SK-N-SH (cell line): ENCODE results near the gene PARP1. TPM values are rescaled to one million over a fixed set of nuclear protein-coding genes. Genes with fewer than 3 reads are reported as not detected.
"Not testable (repeated sequence)": the region's sequence is repeated elsewhere in the genome, so short reads cannot be mapped to it uniquely, and the experiment has no call there.

ENCODE experiments used
- CTCF ChIA-PET: fragments of 300-600, 350-600 bp; formaldehyde crosslinking; extraction: SDS; loops from one replicate; lab custom pipeline; 2021; lab: Yijun Ruan, JAX
- POLR2A ChIA-PET: fragments of 350-600 bp; sonication (Branson Sonifier 250); formaldehyde crosslinking; extraction: SDS; loops from one replicate; lab custom pipeline; 2020; ENCODE audit warnings: antibody characterized with exemption, inconsistent platforms; lab: Yijun Ruan, JAX
- DNase-seq: peaks from one replicate; pipeline ENCODE4 v3.0.0; 2012
- H2AFZ ChIP-seq: fragments of 200-600 bp; sonication (generic); 2 replicates; pipeline ENCODE4 v1.8.1; 2016; ENCODE audit warnings: antibody characterized with exemption, mild to moderate bottlenecking, low read depth
- H3F3A ChIP-seq: fragments of 200-600 bp; sonication (generic); replicated peaks from 2 replicates; pipeline ENCODE3; 2016; ENCODE audit warnings: antibody characterized with exemption, mild to moderate bottlenecking; ENCODE audit not compliant: insufficient read depth
- H3K27ac ChIP-seq, 2 experiments: fragments of 200-500 bp in 1 of 2; fragments of 200-600 bp in 1 of 2; sonication (Bioruptor generic) in 1 of 2; sonication (generic), shearing (Covaris generic) in 1 of 2; 2 replicates each; pipeline versions ENCODE4 v1.5.1 to v1.6.1; 2014 to 2016; ENCODE audit warnings: low read depth in 2 of 2, inconsistent platforms in 1 of 2, low read length in 1 of 2, mild to moderate bottlenecking in 1 of 2, mixed read lengths in 1 of 2
- H3K27me3 ChIP-seq: fragments of 200-600 bp; sonication (generic), shearing (Covaris generic); 2 replicates; pipeline ENCODE4 v1.6.1; 2016; ENCODE audit warnings: mixed run types; ENCODE audit not compliant: insufficient read depth
- H3K36me3 ChIP-seq, 2 experiments: fragments of 200-500 bp in 1 of 2; fragments of 200-600 bp in 1 of 2; sonication (Bioruptor generic) in 1 of 2; sonication (generic) in 1 of 2; replicated peaks in 1 of 2; 2 replicates each; pipeline versions ENCODE3 to v1.5.1; 2014 to 2016; ENCODE audit warnings: low read length in 1 of 2, mild to moderate bottlenecking in 1 of 2; ENCODE audit not compliant: insufficient read depth in 2 of 2, control insufficient read depth in 1 of 2
- H3K4me1 ChIP-seq, 2 experiments: fragments of 200-500 bp in 1 of 2; fragments of 200-600 bp in 1 of 2; sonication (Bioruptor generic) in 1 of 2; sonication (generic), shearing (Covaris generic) in 1 of 2; 2 replicates each; pipeline versions ENCODE4 v1.5.1 to v1.6.1; 2014 to 2016; ENCODE audit warnings: low read depth in 1 of 2, low read length in 1 of 2, mixed run types in 1 of 2; ENCODE audit not compliant: insufficient read depth in 2 of 2, control insufficient read depth in 1 of 2
- H3K4me2 ChIP-seq: fragments of 200-600 bp; sonication (generic), shearing (Covaris generic); 2 replicates; pipeline ENCODE4 v1.6.1; 2017; ENCODE audit warnings: mixed run types
- H3K4me3 ChIP-seq, 2 experiments: fragments of 200-500 bp in 1 of 2; fragments of 200-600 bp in 1 of 2; sonication (Bioruptor generic) in 1 of 2; sonication (generic), shearing (Covaris generic) in 1 of 2; 2 replicates each; pipeline versions ENCODE4 v1.5.1 to v1.8.1; 2014 to 2016; ENCODE audit warnings: low read depth in 2 of 2, inconsistent platforms in 1 of 2, low read length in 1 of 2, mild to moderate bottlenecking in 1 of 2, mixed read lengths in 1 of 2, moderate library complexity in 1 of 2
- H3K79me2 ChIP-seq: fragments of 200-600 bp; sonication (generic); 2 replicates; pipeline ENCODE4 v1.8.1; 2017; ENCODE audit warnings: mild to moderate bottlenecking; ENCODE audit not compliant: insufficient read depth
- H3K9ac ChIP-seq: fragments of 200-600 bp; sonication (generic); 2 replicates; pipeline ENCODE4 v1.6.1; 2017; ENCODE audit warnings: mixed run types
- H3K9me2 ChIP-seq: fragments of 200-600 bp; sonication (generic); 2 replicates; pipeline ENCODE4 v1.6.1; 2017; ENCODE audit warnings: mixed run types
- H3K9me3 ChIP-seq: fragments of 200-600 bp; sonication (generic); 2 replicates; pipeline ENCODE4 v1.6.1; 2017; ENCODE audit warnings: mixed run types, mild to moderate bottlenecking, moderate library complexity
- H4K20me1 ChIP-seq: fragments of 200-600 bp; sonication (generic); 2 replicates; pipeline ENCODE4 v1.6.1; 2017; ENCODE audit warnings: mild to moderate bottlenecking, mixed run types; ENCODE audit not compliant: insufficient read depth
- CHD2 ChIP-seq: fragments of 150-350 bp; IDR thresholded peaks from 2 replicates; pipeline ENCODE4 v1.6.1; 2018; ENCODE audit warnings: low read length; ENCODE audit not compliant: partially characterized antibody
- ELF1 ChIP-seq: IDR thresholded peaks from 2 replicates; pipeline ENCODE4 v1.4.0; 2012
- EZH2phosphoT487 ChIP-seq: fragments of 200-600 bp; sonication (generic); IDR thresholded peaks from 2 replicates; pipeline ENCODE4 v1.6.1; 2017; ENCODE audit warnings: low read depth, mixed run types, mild to moderate bottlenecking, antibody characterized with exemption, moderate library complexity, borderline replicate concordance
- FOSL2 ChIP-seq: IDR thresholded peaks from 2 replicates; pipeline ENCODE4 v1.4.0; 2012; ENCODE audit warnings: low read depth, mild to moderate bottlenecking, moderate library complexity, borderline replicate concordance
- FOXM1 ChIP-seq: IDR thresholded peaks from 2 replicates; pipeline ENCODE4 v1.4.0; 2012; ENCODE audit warnings: low read depth, mild to moderate bottlenecking
- GATA2 ChIP-seq: sonication (generic); formaldehyde crosslinking; IDR thresholded peaks from 2 replicates; pipeline ENCODE4 v1.5.0; 2020; ENCODE audit warnings: mild to moderate bottlenecking, missing genetic modification reagents
- JUND ChIP-seq: IDR thresholded peaks from 2 replicates; pipeline ENCODE4 v1.4.0; 2012
- MXI1 ChIP-seq: IDR thresholded peaks from 2 replicates; pipeline ENCODE4 v1.6.1; 2012; ENCODE audit warnings: mild to moderate bottlenecking, low read depth, low read length, improper control_type of control experiment
- NFIC ChIP-seq: IDR thresholded peaks from 2 replicates; pipeline ENCODE4 v1.4.0; 2012; ENCODE audit warnings: borderline replicate concordance
- NRF1 ChIP-seq: IDR thresholded peaks from 2 replicates; pipeline ENCODE4 v1.6.1; 2012; ENCODE audit warnings: low read depth, mild to moderate bottlenecking, low read length
- POLR2AphosphoS5 ChIP-seq: IDR thresholded peaks from 2 replicates; pipeline ENCODE4 v1.6.1; 2012; ENCODE audit warnings: low read depth, low read length
- RAD21 ChIP-seq: IDR thresholded peaks from 2 replicates; pipeline ENCODE4 v1.6.1; 2012; ENCODE audit warnings: mild to moderate bottlenecking, low read length
- SIN3A ChIP-seq: IDR thresholded peaks from 2 replicates; pipeline ENCODE4 v1.6.1; 2012; ENCODE audit warnings: low read depth, mild to moderate bottlenecking, low read length, moderate library complexity, borderline replicate concordance
- SMC3 ChIP-seq: IDR thresholded peaks from 2 replicates; pipeline ENCODE4 v1.6.1; 2012; ENCODE audit warnings: low read depth, low read length, improper control_type of control experiment
- TCF12 ChIP-seq: IDR thresholded peaks from 2 replicates; pipeline ENCODE4 v1.4.0; 2012
- WGBS: methylation state at CpG from one replicate; pipeline ENCODE4 v1.1.6; 2017; ENCODE audit warnings: low lambda C conversion rate; 5-methylcytosine and 5-hydroxymethylcytosine counted together
- polyA plus RNA-seq, 3 experiments: library from polyadenylated mRNA; depleted of rRNA; stranded (reverse); fragments of >200 nt; gene quantifications; 2 replicates each; pipeline ENCODE4 v1.2.3, GENCODE V29; 2012
- TF ChIP-seq, protein P1 (sequence below): IDR thresholded peaks from 2 replicates; pipeline ENCODE4 v1.4.0; 2012; ENCODE audit warnings: low read depth, borderline replicate concordance
- TF ChIP-seq, protein P2 (sequence below): fragments of 200-600 bp; sonication (generic); IDR thresholded peaks from 2 replicates; pipeline ENCODE4 v1.6.1; 2017; ENCODE audit warnings: antibody characterized with exemption, mild to moderate bottlenecking, moderate library complexity

The PARP1 gene
- polyA plus RNA-seq, 1 of the 3 experiments (the other 2 are of a cell fraction): 239 TPM

DNA sequence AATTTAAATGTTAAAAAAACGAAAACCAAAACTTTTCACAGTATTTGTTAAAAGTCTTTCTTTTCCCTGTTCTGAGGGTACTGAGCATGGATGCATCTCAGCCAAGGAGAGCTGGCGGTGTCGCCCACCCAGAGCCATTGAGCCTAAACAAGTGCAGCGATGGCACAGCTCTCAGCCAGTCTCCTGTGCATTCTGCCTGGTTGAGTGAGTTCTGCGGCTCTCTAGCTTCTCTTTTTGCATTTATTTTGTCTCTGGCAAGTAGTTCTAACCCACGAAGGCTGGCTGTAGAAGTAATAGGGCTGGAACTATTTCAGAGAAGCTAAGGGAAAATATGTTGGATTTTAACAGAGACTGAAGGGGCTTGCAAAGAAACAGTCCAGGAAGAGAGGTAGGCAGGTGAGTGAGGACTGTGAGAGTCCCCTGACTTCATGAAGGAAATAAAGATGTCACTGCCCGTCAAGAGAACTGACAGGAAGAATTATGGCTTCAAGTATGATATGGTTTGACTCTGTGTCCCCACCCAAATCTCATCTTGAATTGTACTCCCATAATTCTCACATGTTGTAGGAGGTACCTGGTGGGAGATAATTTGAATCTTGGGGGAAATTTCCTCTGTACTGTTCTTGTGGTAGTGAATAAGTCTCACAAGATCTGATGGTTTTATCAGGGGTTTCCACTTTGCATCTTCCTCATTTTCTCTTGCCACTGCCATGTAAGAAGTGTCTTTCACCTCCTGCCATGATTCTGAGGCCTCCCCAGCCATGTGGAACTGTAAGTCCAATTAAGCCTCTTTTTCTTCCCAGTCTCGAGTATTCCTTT, 63.2 kb downstream of the PARP1 start (continued):
- TF ChIP-seq SMC3: no peak
- TF ChIP-seq, protein P1, sequence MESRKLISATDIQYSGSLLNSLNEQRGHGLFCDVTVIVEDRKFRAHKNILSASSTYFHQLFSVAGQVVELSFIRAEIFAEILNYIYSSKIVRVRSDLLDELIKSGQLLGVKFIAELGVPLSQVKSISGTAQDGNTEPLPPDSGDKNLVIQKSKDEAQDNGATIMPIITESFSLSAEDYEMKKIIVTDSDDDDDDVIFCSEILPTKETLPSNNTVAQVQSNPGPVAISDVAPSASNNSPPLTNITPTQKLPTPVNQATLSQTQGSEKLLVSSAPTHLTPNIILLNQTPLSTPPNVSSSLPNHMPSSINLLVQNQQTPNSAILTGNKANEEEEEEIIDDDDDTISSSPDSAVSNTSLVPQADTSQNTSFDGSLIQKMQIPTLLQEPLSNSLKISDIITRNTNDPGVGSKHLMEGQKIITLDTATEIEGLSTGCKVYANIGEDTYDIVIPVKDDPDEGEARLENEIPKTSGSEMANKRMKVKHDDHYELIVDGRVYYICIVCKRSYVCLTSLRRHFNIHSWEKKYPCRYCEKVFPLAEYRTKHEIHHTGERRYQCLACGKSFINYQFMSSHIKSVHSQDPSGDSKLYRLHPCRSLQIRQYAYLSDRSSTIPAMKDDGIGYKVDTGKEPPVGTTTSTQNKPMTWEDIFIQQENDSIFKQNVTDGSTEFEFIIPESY: no peak
- no peak for TF ChIP-seq TCF12

- no peaks in the 10 kb centered on the region for H4K20me1 ChIP-seq
- H2AFZ ChIP-seq: no peak overlapping the region
- CTCF ChIA-PET: interaction anchor here (1.5 kb wide), 1 partner anchor 9 kb away, joined by 3 read pairs; no protein-coding TSS in a partner anchor
- H3K4me3 ChIP-seq: no peak overlapping the region
- H3K9me2 ChIP-seq: no peaks in the 10 kb centered on the region
- POLR2A ChIA-PET: no interaction called here
- no peak overlapping the region for H3K27ac ChIP-seq
- DNase-seq: no peak
- H3K4me1 ChIP-seq: no peaks in the 10 kb centered on the region
- H3K27me3 ChIP-seq: no peaks in the 10 kb centered on the region
- no peaks in the 10 kb centered on the region for H3F3A ChIP-seq
- 60% methylated on average over 2 of the region's 2 CpGs for WGBS
- H3K9ac ChIP-seq: no peak overlapping the region
- TF ChIP-seq FOXM1: no peak
- TF ChIP-seq SMC3: no peak
- no peak for TF ChIP-seq FOSL2
- TF ChIP-seq POLR2AphosphoS5: no peak
- no peak for TF ChIP-seq MXI1
- no peak for TF ChIP-seq CHD2
- no peak for TF ChIP-seq NRF1
- TF ChIP-seq SIN3A: no peak
- no peak for TF ChIP-seq JUND
- no peak for TF ChIP-seq EZH2phosphoT487
- no peak for TF ChIP-seq ELF1
- no peak for TF ChIP-seq GATA2
- no peak for TF ChIP-seq TCF12
- TF ChIP-seq, protein P2, sequence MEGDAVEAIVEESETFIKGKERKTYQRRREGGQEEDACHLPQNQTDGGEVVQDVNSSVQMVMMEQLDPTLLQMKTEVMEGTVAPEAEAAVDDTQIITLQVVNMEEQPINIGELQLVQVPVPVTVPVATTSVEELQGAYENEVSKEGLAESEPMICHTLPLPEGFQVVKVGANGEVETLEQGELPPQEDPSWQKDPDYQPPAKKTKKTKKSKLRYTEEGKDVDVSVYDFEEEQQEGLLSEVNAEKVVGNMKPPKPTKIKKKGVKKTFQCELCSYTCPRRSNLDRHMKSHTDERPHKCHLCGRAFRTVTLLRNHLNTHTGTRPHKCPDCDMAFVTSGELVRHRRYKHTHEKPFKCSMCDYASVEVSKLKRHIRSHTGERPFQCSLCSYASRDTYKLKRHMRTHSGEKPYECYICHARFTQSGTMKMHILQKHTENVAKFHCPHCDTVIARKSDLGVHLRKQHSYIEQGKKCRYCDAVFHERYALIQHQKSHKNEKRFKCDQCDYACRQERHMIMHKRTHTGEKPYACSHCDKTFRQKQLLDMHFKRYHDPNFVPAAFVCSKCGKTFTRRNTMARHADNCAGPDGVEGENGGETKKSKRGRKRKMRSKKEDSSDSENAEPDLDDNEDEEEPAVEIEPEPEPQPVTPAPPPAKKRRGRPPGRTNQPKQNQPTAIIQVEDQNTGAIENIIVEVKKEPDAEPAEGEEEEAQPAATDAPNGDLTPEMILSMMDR: no peak
- no peak for TF ChIP-seq RAD21
- TF ChIP-seq NFIC: no peak
- no peak overlapping the region for H3K4me2 ChIP-seq
- H3K36me3 ChIP-seq: no peaks in the 10 kb centered on the region
- no peaks in the 10 kb centered on the region for H3K79me2 ChIP-seq
- no peaks in the 10 kb centered on the region for H3K9me3 ChIP-seq
Observed at GRCh38 chr1:226342656-226343055, 65.2 kb downstream of the PARP1 start.

- H3K9me2 ChIP-seq, H3K9me3 ChIP-seq, H3K4me2 ChIP-seq, H3K27me3 ChIP-seq, H3K9ac ChIP-seq, H3K4me3 ChIP-seq, H3F3A ChIP-seq, H4K20me1 ChIP-seq, DNase-seq, POLR2A ChIA-PET, H3K36me3 ChIP-seq, H3K4me1 ChIP-seq, H3K79me2 ChIP-seq, H3K27ac ChIP-seq, H2AFZ ChIP-seq: not testable (repeated sequence)
- WGBS: 28% methylated on average over 3 of the region's 3 CpGs
- CTCF ChIA-PET: interaction anchor here (1.3 kb wide), 2 partner anchors 13 to 215 kb away, joined by 4 read pairs; no protein-coding TSS in a partner anchor
Observed at GRCh38 chr1:226340111-226340510, 67.8 kb downstream of the PARP1 start.
